Loucy (cell line): ENCODE results near the gene MPV17L.

Experiments used
- CTCF ChIP-seq: fragments of 200-600 bp; sonication (generic); conservative IDR thresholded peaks from 2 replicates; pipeline ENCODE4 v1.5.1; 2014; ENCODE audit warnings: mild to moderate bottlenecking, antibody characterized with exemption, low read length
- EZH2phosphoT487 ChIP-seq: fragments of 200-600 bp; IDR thresholded peaks from 2 replicates; pipeline ENCODE4 v1.6.1; 2018; ENCODE audit warnings: antibody characterized with exemption, mild to moderate bottlenecking, moderate library complexity, borderline replicate concordance

GRCh38 chr16:15460601-15461000 lies 65.0 kb downstream of the MPV17L start:
- TF ChIP-seq CTCF (no peak), EZH2phosphoT487 (no peak)
